PC-9 (cell line): ENCODE data around the gene GLRX.

Experiments used
- CTCF ChIP-seq: fragments of 200-600 bp; sonication (generic); conservative IDR thresholded peaks from 2 replicates; pipeline ENCODE4 v1.6.1; 2017; ENCODE audit warnings: mixed run types, antibody characterized with exemption, mild to moderate bottlenecking, moderate library complexity
- EZH2 ChIP-seq: fragments of 200-600 bp; sonication (generic); IDR thresholded peaks from 2 replicates; pipeline ENCODE4 v1.8.0; 2017; ENCODE audit warnings: antibody characterized with exemption, low read depth

- TF ChIP-seq CTCF: no peak
- TF ChIP-seq EZH2: no peak
Measured at GRCh38 chr5:95862671-95863382, 40.3 kb upstream of the GLRX start.
